D721Med (cell line): ENCODE data around the gene TREML1.

ENCODE experiments used
- DNase-seq: peaks from one replicate; pipeline ENCODE4 v3.0.0; 2011; ENCODE audit warnings: low spot score; ENCODE audit not compliant: insufficient read length
- FAIRE-seq: peaks from 2 replicates; lab custom pipeline; 2011; peaks lifted over from hg19 to GRCh38; lab: Jason Lieb, UNC
- CTCF ChIP-seq: IDR thresholded peaks from 2 replicates; pipeline ENCODE4 v1.5.1; 2012; ENCODE audit warnings: mild to moderate bottlenecking, control low read depth; ENCODE audit not compliant: insufficient read depth; ENCODE audit errors: missing control alignments

Gene TREML1

GRCh38 chr6:41153992-41154625 is at the start of gene TREML1:
Gene TREML1 (minus strand): TSS chr6:41154347. CDS start chr6:41154288, 59 bp downstream.
- no peak for TF ChIP-seq CTCF
- FAIRE-seq (no peak), DNase-seq (no peak)

- no peak for DNase-seq
- no peak for FAIRE-seq
Observed at GRCh38 chr6:41201764-41202173, 47.6 kb upstream of the TREML1 start.

GRCh38 chr6:41200901-41201763 is 47.0 kb upstream of the TREML1 start, which contains the start of gene TREML2:
Gene TREML2 (minus strand): TSS chr6:41201149. CDS start chr6:41201008, 141 bp downstream.
- no peak for TF ChIP-seq CTCF
- FAIRE-seq (no peak), DNase-seq (no peak)

More at GRCh38 chr6:41201764-41202173, 47.6 kb upstream of the TREML1 start:
- TF ChIP-seq CTCF: no peak

GRCh38 chr6:41200296-41200900 is 46.3 kb upstream of the TREML1 start:
- FAIRE-seq (no peak), DNase-seq (no peak)
- TF ChIP-seq CTCF: no peak

GRCh38 chr6:41199552-41200246 is 45.6 kb upstream of the TREML1 start:
- DNase-seq (no peak), FAIRE-seq (no peak)
- TF ChIP-seq CTCF: no peak

GRCh38 chr6:41197234-41197633 is 43.1 kb upstream of the TREML1 start:
- DNase-seq (no peak), FAIRE-seq (no peak)
- TF ChIP-seq CTCF: no peak
